Stimulated activated CD4-positive, alpha-beta T cell treated with anti-CD3 and anti-CD28 coated beads, Interleukin-4, amount 100 ng/mL, for 4 hours (primary cell): Measurements from ENCODE around the gene FES.

Source experiments
- DNase-seq, 2 experiments: peaks; one replicate each; pipeline ENCODE4 v3.0.0-alpha.2; 2020

FES gene

DNA sequence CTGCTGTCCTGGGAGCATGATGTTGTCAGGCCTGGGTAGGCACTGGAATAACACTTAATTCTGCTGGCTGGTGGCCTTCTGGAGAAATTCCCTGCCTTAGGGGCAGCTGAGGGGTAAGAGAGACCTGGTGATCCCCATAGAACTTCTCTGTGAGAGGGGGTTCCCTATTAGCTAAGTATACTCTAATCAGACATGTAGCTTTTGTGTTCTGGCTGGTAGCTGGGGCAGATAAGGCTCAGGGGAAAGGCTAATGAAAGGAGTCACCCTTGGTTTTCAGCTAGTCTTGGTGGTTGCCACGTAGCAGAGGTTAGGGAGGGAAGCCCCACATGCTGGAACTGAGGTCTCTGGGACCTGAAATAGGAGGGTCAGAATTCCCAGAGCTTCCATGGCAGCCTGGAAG lies 49.0 kb downstream of the FES start:
- DNase-seq, result no peak

DNA sequence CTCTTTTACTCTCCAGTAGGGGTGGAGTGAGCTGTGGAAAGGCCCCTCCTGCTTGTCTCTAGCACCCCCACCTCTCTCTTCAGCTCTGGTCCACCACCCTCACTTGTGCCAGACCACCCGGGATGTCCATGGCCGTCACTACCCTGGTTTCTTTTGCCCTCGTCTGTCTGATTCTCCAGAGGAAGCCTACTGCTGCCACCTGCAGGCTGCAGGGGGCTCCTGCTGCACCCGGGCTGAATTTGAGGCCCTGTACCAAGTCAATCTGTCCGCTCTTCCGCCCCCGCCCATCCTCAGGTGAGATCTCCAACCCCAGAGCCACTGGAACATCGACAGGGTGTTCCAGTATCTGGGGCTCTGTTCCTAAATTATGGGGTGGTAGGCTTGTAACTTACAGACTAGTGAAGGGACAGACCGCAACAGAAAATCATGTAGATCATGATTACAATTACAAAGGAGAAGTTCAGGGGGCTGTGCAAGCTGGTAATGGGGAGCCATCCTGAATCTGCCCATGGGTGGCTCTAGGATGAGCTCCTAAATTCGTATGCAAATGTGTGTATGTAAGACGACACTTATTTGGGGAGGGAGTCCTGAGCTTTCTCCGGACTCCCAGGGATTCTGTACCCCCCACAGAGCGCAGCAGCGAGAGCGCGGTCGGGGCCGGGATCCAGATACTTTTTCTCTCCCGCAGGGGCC lies 50.1 kb downstream of the FES start:
- peak; percentile 82 to 83 for DNase-seq

DNA sequence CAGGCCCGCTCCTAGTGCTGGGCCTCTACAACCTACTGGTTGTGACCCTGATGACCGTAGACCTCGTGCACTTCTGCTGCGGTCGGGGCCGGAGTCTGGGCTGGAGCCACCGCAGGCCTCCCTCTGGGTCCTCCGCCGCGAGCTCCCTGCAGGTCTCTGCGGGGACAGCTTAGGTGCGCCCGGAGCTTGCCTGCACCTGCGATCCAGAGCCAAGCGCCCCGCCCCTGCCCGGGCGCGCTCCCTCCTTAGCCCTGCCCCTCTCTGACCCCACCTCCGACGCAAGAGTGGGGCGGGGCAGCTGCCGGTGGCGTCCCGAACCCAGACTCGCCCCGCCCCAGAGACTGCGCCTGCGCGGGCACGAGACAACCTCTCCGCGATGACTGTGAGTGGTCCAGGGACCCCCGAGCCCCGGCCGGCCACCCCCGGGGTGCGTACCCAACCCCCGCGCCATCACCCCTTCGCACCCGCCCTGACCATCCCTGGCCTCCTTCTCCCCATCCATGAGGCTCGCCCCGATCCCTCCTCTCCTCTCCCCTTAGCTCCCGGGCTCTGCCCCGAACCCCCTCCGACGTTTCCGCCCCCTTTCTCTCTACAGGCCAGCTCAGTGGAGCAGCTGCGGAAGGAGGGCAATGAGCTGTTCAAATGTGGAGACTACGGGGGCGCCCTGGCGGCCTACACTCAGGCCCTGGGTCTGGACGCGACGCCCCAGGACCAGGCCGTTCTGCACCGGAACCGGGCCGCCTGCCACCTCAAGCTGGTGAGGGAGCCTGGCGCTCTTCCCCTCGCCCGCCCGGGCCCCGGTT lies 50.8 kb downstream of the FES start, which contains the start of gene UNC45A:
TSS of gene UNC45A (plus strand) at position 337 of the 803 bp plus-strand sequence. CDS start at position 377, 40 bp downstream.
- peak; percentile 93 to 98 for DNase-seq

DNA sequence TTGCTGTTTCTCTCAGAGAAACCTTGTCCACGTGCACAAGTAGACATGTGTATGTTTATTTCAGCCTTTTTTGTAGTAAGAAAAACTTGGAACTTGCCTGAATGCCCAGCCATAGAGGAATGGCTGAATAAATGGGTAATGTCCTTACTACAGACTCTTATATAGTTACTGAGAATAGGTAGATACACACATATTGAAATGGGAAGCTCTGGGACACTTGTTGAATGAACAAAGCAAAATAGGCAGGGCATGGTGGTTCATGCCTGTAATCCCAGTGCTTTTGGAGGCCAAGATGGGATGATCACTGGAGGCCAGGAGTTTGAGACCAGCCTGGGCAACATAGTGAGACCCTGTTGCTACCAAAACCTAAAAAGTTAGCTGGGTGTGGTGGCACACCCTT lies 52.5 kb downstream of the FES start:
- DNase-seq, result no peak

DNA sequence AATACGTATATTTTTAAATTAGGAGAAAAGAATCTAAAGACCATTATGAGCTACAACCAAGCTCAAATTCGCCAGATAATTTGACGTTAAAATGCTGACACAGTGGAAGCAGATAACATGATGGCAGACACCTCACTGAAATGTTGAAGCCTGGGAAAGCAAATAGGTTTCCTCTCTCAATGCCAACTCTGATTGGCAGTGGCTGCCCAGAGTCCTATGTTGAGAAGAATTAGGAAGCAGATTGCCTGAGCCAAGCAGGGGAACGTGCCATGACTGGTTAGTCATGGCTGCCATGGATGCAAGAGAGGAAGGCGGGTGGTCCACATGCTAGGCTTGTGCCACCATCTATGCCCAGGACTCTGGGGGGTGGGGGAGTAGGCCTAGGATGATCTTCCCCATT lies 54.0 kb downstream of the FES start:
- DNase-seq, result no peak

DNA sequence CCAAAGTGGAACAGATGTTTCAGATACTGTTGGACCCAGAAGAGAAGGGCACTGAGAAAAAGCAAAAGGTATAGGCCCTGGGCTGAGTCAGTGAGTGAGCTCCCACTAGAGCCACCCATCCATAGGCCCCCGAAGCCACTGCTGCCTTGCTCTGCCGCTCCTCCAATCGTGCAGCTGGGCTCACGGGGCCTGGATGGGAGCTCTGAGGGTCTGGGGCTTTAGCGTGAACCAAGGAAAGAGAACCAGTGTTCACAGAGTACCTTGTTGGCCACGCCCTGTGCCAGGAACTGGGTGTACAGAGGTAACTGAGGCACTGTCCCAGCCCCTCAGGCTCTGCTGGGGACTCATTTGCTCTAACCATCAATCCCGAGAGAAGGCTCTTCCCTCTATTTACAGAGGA lies 55.5 kb downstream of the FES start:
- DNase-seq, result no peak

DNA sequence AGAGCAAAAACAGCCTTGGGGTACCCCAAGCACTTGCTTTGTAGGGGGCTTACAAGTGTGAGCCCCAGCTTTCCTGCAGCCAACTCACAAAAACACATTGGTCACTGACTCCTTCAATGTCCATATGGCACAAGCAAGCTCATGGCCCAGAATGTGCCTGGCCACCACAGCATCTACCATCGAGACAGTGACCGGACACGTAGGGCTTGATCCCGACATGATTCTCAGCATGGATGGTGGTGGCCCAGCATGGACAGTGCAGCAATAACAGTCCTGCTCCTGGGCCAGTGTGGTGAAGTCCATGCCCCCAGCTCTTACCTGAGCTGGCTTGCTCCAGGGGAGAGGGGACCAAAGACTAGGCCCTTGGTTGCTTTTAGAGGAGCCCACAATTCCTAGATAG lies 56.7 kb downstream of the FES start:
- DNase-seq, result no peak

DNA sequence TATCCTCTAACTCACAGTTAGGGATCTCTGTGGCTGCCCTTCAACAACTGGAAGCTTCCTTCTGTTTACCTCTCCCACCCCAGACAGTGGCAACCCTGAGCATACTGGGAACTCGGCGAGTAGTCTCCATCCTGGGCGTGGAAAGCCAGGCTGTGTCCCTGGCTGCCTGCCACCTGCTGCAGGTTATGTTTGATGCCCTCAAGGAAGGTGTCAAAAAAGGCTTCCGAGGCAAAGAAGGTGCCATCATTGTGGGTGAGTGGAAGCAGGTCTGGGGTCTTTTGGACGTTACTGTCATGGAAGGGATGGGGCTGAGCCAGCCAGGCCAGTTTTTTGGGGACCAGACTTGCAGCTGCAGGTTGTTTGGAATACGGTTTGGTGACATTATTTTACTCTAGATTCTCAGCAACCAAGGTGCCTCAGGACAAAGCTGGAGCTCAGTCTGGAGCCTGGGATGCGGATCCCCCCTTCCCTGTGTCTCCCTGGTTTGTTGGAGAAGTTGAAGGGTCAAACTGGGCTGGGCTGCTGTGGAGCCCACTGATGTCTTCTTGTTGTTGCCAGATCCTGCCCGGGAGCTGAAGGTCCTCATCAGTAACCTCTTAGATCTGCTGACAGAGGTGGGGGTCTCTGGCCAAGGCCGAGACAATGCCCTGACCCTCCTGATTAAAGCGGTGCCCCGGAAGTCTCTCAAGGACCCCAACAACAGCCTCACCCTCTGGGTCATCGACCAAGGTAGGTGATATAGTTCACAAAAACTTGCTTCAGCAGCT lies 58.2 kb downstream of the FES start:
- no peak for DNase-seq

DNA sequence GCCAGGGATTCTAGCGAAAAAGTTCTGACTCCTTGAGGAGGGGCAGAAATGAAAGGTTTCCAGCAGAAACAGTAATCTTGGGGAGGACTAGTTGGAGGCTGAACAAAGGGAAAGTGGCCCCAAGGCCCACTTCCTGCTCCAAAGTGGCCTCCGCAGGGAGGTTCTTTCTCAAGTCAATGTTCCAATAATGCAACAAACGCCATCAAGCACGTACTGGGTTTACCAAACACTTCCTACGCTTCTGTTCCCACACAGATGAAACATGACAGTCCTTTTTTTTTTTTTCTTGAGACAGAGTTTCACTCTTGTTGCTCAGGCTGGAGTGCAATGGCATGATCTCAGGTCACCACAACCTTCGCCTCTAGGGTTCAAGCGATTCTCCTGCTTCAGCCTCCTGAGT lies 60.8 kb downstream of the FES start:
- no peak for DNase-seq
